Measurements from ENCODE around the gene CFAP68.

CFAP68 gene

GRCh38 chr11:111878849-111879636 is at the start of gene CFAP68, which contains the start of gene FDXACB1:
Gene CFAP68 (plus strand): TSS chr11:111879541. CDS start chr11:111879561, 20 bp downstream.
Gene FDXACB1 (minus strand): TSS chr11:111879165. CDS start chr11:111879132, 33 bp downstream.
- DNase-seq (ENCODE audit: low read depth) = peak; percentile 93

GRCh38 chr11:111833524-111833923 is 45.8 kb upstream of the CFAP68 start:
- no peak for DNase-seq (ENCODE audit: low read depth)

GRCh38 chr11:111834432-111835163 is 44.7 kb upstream of the CFAP68 start:
- DNase-seq (ENCODE audit: low read depth) = no peak

- no peak for DNase-seq (ENCODE audit: low read depth)
Measured at GRCh38 chr11:111835665-111836064, 43.7 kb upstream of the CFAP68 start.

- no peak for DNase-seq (ENCODE audit: low read depth)
Measured at GRCh38 chr11:111836162-111836561, 43.2 kb upstream of the CFAP68 start.

GRCh38 chr11:111836721-111837120 is 42.6 kb upstream of the CFAP68 start:
- DNase-seq (ENCODE audit: low read depth) = no peak

- no peak for DNase-seq (ENCODE audit: low read depth)
Measured at GRCh38 chr11:111837366-111837891, 41.9 kb upstream of the CFAP68 start.

GRCh38 chr11:111838054-111838453 is 41.3 kb upstream of the CFAP68 start:
- no peak for DNase-seq (ENCODE audit: low read depth)

GRCh38 chr11:111840143-111840542 is 39.2 kb upstream of the CFAP68 start:
- DNase-seq (ENCODE audit: low read depth) = no peak

- DNase-seq (ENCODE audit: low read depth) = peak; percentile 66
Measured at GRCh38 chr11:111841370-111842053, 37.8 kb upstream of the CFAP68 start.

- DNase-seq (ENCODE audit: low read depth) = no peak
Measured at GRCh38 chr11:111843661-111844060, 35.7 kb upstream of the CFAP68 start.

- DNase-seq (ENCODE audit: low read depth) = no peak
Measured at GRCh38 chr11:111845276-111846028, 33.9 kb upstream of the CFAP68 start.

GRCh38 chr11:111846063-111846462 is 33.3 kb upstream of the CFAP68 start:
- DNase-seq (ENCODE audit: low read depth) = no peak

GRCh38 chr11:111846636-111847035 is 32.7 kb upstream of the CFAP68 start:
- no peak for DNase-seq (ENCODE audit: low read depth)

GRCh38 chr11:111849631-111850030 is 29.7 kb upstream of the CFAP68 start:
- no peak for DNase-seq (ENCODE audit: low read depth)

- no peak for DNase-seq (ENCODE audit: low read depth)
Measured at GRCh38 chr11:111851067-111851466, 28.3 kb upstream of the CFAP68 start.

GRCh38 chr11:111851636-111852035 is 27.7 kb upstream of the CFAP68 start:
- DNase-seq (ENCODE audit: low read depth) = no peak

GRCh38 chr11:111852103-111852502 is 27.2 kb upstream of the CFAP68 start:
- DNase-seq (ENCODE audit: low read depth) = no peak

GRCh38 chr11:111855506-111855905 is 23.8 kb upstream of the CFAP68 start:
- no peak for DNase-seq (ENCODE audit: low read depth)

- DNase-seq (ENCODE audit: low read depth) = no peak
Measured at GRCh38 chr11:111860257-111860656, 19.1 kb upstream of the CFAP68 start.

GRCh38 chr11:111870113-111870512 is 9.2 kb upstream of the CFAP68 start:
- no peak for DNase-seq (ENCODE audit: low read depth)

- no peak for DNase-seq (ENCODE audit: low read depth)
Measured at GRCh38 chr11:111870522-111870885, 8.8 kb upstream of the CFAP68 start.
